Measurements from ENCODE around the gene NTMT1.
"Not testable (repeated sequence)": the region's sequence is repeated elsewhere in the genome, so short reads cannot be mapped to it uniquely, and the experiment has no call there.

The NTMT1 gene

DNA sequence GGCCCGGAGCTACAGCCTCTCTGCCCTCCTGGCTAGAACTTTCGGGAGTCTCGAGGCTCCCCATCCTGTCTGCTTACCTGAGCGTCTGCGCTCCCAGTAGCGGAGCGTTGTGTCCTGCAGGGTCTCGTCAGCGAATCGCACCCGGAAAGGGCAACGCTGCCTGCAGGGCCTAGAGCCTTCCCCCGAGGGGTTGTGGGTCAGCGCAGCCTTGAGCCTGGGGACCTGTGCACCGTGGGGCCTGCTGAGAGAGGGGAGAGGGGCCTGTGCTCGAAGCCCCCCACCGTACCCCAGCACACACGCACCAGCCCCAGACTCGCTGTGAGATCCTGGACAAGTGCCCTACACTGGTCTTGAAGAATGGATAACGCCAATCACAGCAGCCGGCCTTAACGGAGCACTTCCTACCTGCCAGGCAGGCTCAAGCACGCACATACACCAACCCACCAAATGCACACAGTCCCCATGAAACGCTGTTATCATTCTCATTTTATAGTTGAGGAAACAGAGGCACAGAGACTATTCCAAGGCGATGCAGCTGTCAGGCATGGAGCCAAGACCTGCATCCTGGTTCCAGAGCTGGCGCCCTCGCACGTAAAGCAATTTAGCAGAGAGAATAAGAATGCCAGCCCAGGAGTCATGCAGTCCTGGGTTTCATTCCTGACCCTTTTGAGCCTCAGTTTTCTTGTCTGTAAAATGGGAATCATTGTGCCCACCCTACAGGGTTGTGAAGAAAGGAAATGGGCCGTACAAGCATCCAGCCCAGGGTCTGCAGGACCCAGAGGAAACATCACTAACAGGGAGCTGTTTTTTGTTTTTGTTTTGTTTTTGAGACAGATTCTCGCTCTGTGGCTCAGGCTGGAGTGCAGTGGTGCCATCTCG, 10.3 kb upstream of the NTMT1 start:
- DNase-seq: no peak

DNA sequence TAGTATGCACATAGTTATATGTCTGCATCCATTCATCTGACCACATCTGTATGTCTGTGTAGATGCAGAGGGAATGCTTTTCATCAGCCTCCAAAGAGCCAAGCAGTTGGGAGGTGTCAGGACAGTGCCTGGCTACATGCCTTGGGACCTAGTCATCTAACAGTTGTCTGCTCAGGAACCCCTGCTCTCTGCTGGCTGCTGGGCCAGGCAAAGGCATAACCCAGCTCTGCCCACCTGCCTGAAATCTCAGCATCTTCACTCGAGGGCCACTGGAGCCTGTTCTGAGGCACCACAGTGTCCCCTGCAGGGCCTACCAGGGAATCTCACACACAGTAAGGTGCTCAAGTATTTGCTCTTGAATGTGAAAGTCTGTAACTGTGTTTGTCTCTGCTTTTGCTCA, 8.8 kb upstream of the NTMT1 start:
- no peak for DNase-seq

DNA sequence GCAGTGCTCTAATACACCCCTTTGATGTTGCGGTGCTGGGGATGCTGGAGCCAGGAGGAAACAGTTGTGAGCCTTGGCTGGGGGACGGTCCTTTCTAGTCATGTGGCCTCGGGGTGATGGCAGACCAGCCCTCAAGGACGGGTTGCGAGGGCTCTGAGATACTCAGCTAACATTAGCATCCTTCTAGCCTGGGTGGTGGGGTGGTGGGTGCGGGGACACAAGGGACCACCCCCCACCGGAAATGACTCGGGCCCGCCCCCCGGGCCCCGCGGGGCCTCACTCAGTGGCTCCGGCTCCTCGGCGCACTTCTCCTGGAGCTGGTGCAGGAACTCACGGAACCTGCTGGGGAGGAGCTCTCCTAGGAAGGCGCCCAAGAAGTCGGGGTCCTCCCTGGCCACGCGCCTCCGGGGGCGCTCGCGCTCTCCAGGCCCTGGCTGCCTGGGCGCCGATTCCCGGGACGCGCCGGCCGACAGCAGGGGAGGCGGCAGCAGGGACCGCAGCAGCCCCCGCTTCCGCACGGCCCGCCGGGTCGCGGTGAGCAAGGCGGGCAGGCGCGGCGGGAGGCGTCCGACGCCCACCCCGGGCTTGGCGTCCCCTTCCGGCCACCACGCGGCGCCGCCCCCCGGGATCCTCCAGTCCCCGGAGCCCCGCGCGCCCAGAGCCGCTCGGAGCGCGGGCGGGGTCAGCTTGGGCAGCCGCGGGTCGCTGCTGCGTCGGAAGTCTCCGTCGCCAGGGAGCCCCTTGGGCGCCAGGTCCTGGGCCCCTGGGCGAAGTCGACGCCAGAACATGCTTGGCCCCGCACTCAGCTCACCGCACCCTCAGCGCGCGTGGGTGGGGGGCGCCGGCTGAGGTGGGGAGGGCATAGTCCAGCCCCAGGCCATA, 5.9 kb upstream of the NTMT1 start:
- no peak for DNase-seq

DNA sequence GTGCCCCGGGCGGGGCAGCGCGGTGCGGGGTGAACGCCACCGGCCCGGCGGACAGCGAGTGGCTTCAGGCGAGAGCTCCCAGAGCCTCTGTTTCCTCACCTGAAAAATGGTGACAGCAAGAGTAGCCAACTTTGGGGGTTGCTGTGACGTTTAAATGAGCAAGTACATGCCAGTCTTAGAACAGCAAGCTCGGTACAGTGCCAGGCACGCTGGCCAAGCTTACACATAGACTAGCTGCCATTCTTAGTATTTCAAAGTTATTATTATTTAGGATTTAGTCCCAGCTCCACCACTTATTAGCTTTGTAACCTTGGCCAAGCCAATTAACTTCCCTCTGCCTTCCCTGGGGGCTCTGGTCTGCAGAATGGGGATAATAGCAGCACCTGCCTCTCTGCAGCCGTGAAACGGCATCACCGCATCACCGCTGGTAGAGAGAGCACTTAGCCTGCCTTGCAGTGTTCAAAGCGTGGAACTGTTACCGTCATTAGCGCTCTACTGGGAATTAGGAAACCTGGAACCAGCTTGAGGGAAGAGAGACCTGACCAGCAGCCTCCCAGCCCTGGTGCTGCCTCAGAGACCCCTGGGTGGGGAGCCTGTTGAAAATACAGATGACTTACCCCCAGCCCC, 5.2 kb upstream of the NTMT1 start, which contains the start of gene C9orf50:
Gene C9orf50, minus strand, starts transcription at position 433 of the 627 bp plus-strand sequence. CDS start 527 bp downstream, outside the sequence.
- DNase-seq: no peak

DNA sequence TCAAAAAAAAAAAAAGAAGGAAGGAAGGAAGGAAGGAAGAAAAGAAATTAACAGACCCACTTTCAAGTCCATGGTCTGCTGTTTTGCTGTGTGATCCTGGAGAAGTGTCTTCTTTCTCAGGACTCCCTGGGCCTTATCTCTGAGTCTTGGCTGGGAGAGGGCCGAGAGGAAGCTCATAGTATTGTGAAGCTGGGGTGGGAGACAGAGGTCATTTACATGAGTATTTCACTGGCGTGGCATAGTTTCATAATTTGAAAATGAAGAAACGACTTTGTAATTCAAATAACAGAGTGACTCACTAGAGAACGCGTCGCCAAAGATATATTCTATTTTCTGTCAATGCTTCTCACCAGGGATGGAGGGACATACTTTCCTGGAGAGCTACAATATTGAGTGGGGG, 2.6 kb upstream of the NTMT1 start:
- DNase-seq: no peak

- DNase-seq: peak; percentile 52 to 72
Measured at GRCh38 chr9:129624168-129624759, 1.7 kb upstream of the NTMT1 start.

DNA sequence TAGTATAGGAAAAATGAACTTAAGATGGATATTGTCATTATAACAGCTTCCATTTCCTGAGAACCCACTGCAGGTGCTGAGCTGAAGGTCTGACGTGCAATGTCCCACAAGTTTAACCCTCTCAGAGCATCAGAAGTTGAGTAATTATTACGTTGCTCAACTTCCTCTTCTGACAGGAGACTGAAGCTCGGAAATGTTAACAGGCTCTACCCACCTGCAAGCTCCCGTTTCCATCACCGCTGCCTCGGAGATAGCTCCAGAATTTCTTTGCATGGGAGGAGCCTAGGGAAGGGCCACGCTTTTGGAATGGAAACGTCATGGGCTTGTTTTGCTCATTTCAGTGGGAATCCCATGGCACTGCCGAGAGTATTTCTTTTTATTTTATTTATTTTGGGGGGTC, 1.0 kb upstream of the NTMT1 start:
- peak in 1 of 2 experiments; percentile 24 for DNase-seq

GRCh38 chr9:129626625-129627284, 792 bp downstream of the NTMT1 start:
- DNase-seq: peak in 1 of 2 experiments; percentile 16

GRCh38 chr9:129627556-129628440, 1.8 kb downstream of the NTMT1 start:
- no peak for DNase-seq

GRCh38 chr9:129628709-129629108, 2.7 kb downstream of the NTMT1 start:
- no peak for DNase-seq

- no peak for DNase-seq
Measured at GRCh38 chr9:129629251-129629820, 3.4 kb downstream of the NTMT1 start.

- no peak for DNase-seq
Measured at GRCh38 chr9:129630967-129631673, 5.2 kb downstream of the NTMT1 start.

GRCh38 chr9:129631674-129632129, 5.7 kb downstream of the NTMT1 start:
- no peak for DNase-seq

DNA sequence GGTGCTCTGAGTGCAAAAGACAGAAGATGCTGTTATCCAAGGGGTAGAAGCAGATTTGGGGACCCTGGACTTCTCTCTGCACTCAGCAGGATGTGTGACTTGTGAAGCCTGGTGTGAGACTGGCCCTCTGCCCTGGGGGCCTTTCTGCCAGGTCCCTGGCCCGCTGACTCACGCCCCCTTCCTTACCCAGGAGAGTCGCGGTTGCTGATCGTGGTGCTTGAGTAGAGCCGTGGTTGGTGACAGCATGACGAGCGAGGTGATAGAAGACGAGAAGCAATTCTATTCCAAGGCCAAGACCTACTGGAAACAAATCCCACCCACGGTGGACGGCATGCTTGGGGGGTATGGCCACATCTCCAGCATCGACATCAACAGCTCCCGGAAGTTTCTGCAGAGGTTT, 6.5 kb downstream of the NTMT1 start:
- no peak for DNase-seq

DNA sequence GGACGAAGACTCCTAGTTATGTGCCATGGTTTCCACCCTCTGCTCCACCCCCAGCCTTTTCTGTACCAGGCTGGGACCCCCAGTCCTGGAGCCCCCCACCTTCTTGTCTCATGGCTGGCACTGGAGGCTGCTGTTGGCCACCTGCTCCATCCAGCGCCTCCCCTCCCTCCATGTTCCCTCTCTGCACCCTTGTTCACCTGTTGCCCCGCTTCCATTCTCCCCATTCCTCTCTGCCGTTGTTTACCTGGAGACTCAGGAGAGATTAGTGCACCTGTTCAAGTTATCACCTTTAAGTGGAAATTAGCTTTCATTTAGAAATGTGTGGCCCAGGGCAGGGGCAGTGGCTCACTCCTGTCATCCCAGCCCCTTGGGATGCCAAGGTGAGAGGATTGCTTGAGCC, 7.2 kb downstream of the NTMT1 start:
- DNase-seq: no peak

DNA sequence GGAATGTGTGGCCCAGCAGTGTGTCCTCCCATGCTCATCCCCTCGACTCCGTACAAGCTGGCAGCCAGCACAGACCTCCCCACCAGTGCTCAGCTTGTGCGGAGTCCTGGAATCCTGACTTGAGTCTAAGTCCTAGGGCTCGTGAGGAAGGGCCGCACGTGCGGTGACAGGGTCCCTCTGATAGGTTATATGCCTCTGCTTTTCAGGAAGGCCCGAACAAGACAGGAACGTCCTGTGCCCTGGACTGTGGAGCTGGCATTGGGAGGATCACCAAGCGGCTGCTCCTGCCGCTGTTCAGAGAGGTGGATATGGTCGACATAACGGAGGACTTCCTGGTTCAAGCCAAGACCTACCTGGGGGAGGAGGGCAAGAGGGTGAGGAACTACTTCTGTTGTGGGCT, 7.9 kb downstream of the NTMT1 start:
- DNase-seq: no peak

GRCh38 chr9:129635099-129636065, 9.4 kb downstream of the NTMT1 start:
- no peak for DNase-seq

DNA sequence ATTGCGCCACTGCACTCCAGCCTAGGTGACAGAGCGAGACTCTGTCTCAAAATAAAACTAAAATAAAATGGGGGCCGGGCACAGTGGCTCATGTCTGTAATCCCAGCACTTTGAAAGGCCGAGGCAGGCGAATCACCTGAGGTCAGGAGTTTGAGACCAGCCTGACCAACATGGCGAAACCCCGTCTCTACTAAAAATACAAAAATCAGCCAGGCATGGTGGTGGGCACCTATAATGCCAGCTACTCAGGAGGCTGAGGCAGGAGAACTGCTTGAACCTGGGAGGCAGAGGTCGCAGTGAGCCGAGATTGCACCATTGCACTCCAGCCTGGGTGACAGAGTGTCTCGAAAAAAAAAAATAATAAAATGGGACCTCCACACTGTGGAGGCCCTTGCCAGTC, 10.4 kb downstream of the NTMT1 start:
- DNase-seq: not testable (repeated sequence)

GRCh38 chr9:129637102-129637501, 11.1 kb downstream of the NTMT1 start:
- no peak for DNase-seq
